HPDE6-E6E7 (cell line): ENCODE results near the gene FLOT2.
A peak's percentile ranks its signal among the peaks of the same experiment; 100 is the strongest.
"Not testable (repeated sequence)": the region's sequence is repeated elsewhere in the genome, so short reads cannot be mapped to it uniquely, and the experiment has no call there.

Experiments used
- DNase-seq: peaks from one replicate; pipeline ENCODE4 v3.0.0; 2011; ENCODE audit warnings: missing footprints; ENCODE audit errors: extremely low spot score

Gene FLOT2

GRCh38 chr17:28873839-28874238 is 23.7 kb downstream of the FLOT2 start:
- DNase-seq = no peak

GRCh38 chr17:28871056-28871579 is 26.4 kb downstream of the FLOT2 start:
- DNase-seq = no peak

- DNase-seq = no peak
These were observed 30.3 kb downstream of the FLOT2 start for GRCh38 chr17:28867276-28867675.

- peak; percentile 83 for DNase-seq
These were observed 31.4 kb downstream of the FLOT2 start for GRCh38 chr17:28865946-28866752.

GRCh38 chr17:28864991-28865849 is 32.3 kb downstream of the FLOT2 start:
- DNase-seq = no peak

GRCh38 chr17:28863953-28864352 is 33.6 kb downstream of the FLOT2 start:
- no peak for DNase-seq

GRCh38 chr17:28862561-28862960 is 35.0 kb downstream of the FLOT2 start:
- no peak for DNase-seq

GRCh38 chr17:28861393-28862203 is 35.9 kb downstream of the FLOT2 start:
- no peak for DNase-seq

- DNase-seq = no peak
These were observed 37.1 kb downstream of the FLOT2 start for GRCh38 chr17:28860363-28860808.

GRCh38 chr17:28858801-28859355 is 38.7 kb downstream of the FLOT2 start:
- DNase-seq = no peak

GRCh38 chr17:28857905-28858800 is 39.4 kb downstream of the FLOT2 start:
- DNase-seq = no peak

GRCh38 chr17:28856028-28856574 is 41.4 kb downstream of the FLOT2 start:
- no peak for DNase-seq

GRCh38 chr17:28855336-28855679 is 42.2 kb downstream of the FLOT2 start:
- no peak for DNase-seq

GRCh38 chr17:28854457-28855335 is 42.8 kb downstream of the FLOT2 start, which contains the start of gene ERAL1:
ERAL1 (plus strand) TSS chr17:28855016; CDS start chr17:28855035, 19 bp downstream.
- peak; percentile 92 for DNase-seq

- DNase-seq = no peak
These were observed 44.2 kb downstream of the FLOT2 start for GRCh38 chr17:28853295-28853694.

- DNase-seq = no peak
These were observed 48.3 kb downstream of the FLOT2 start for GRCh38 chr17:28849281-28849680.

- not testable (repeated sequence) for DNase-seq
These were observed 48.9 kb downstream of the FLOT2 start for GRCh38 chr17:28848667-28849066.

GRCh38 chr17:28846699-28847098 is 50.8 kb downstream of the FLOT2 start:
- not testable (repeated sequence) for DNase-seq

- DNase-seq = no peak
These were observed 51.3 kb downstream of the FLOT2 start for GRCh38 chr17:28846231-28846630.
